ENCODE measurements around the gene TRDN.
"Not testable (repeated sequence)": the region's sequence is repeated elsewhere in the genome, so short reads cannot be mapped to it uniquely, and the experiment has no call there.

TRDN gene

DNA sequence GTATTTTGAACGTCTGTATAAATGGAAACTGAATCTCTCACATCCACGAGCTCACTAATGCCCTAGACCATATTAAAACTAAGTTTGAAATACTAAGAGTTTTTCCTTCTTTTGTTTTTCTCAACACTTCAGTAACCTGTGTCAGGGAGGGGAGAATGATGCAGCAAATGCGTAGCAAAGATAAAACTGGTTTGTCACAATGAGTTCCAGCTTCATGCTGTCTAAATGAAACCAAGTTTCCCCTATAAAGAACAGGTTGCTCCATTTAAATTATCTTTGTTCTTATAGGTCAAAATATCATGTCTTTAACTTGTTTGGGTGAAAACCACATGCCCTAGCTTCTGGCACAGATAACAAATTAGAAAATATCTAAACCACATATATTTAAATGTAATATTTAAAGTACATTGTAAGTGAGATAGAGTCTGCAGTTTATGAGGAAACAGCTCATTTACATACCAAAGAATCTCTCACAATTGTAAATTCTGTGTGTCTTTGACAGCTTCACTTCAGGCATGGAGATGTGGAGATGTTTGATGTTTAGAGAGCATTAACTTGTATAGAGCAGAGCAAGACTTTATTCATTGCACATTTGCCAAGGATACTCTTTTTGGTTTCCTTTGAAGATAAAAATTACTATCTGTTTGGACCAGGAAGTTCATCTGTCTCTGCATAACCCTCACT lies 7.3 kb downstream of the TRDN start:
- no peak for DNase-seq (ENCODE audit: low spot score)

GRCh38 chr6:123625696-123626095 lies 11.1 kb downstream of the TRDN start:
- no peak for DNase-seq (ENCODE audit: low spot score)

GRCh38 chr6:123622780-123623179 lies 14.0 kb downstream of the TRDN start:
- no peak for DNase-seq (ENCODE audit: low spot score)

DNA sequence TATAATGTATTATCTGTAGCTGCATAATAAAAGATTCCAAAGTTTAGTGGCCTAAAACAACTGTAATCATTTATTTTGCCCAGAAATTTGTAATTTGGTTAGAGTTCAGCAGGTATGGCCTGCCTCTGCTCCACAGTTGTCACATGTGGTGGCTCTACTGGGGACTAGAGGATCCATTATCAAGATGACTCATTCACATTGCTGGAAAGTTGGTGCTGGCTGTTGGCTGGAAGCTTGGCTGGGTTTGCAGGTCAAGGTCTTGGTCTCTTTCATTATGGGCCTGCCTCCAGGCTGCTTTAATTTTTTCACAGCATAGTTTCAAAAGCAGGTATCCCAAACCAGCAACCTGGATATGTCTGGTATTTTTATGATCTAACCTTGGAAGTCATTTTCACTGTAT lies 17.6 kb downstream of the TRDN start:
- no peak for DNase-seq (ENCODE audit: low spot score)

- DNase-seq (ENCODE audit: low spot score): no peak
Observed at GRCh38 chr6:123616942-123617341, 19.8 kb downstream of the TRDN start.

DNA sequence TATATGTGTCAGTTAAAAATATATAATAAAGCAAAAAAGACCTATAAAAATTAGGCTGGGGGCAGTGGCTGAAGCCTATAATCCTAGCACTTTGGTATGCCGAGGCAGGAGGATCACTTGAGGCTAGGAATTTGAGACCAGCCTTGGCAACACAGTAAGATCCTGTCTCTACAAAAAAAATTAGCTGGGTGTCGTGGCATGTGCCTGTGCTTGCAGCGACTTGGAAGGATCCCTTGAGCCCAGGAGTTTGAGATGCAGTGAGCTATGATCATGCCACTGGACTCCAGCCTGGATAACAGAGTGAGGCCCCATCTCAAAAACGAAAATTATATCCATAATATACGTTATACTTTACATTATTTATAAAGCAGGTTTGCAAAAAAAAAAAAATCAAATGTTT lies 20.7 kb downstream of the TRDN start:
- no peak for DNase-seq (ENCODE audit: low spot score)

- no peak for DNase-seq (ENCODE audit: low spot score)
Observed at GRCh38 chr6:123610779-123611178, 26.0 kb downstream of the TRDN start.

DNA sequence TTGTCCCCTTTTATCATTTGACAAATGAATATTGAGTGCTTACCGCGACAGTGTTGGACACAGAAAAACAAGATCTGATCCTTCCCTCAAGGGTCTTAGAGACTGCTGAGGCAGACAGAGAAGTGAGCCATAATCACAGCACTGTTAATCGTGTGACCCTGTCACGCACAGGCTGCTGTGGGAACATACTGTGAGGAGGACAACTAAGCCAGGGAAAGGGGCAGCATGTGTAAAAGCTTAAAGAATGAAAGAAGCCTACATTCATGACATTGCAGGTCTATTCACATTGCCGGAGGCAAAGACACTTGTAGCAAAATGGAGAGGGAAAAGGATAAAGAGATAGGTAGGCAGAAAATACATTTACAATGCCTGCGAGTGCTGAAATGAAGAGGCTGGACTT lies 32.7 kb downstream of the TRDN start:
- no peak for DNase-seq (ENCODE audit: low spot score)

DNA sequence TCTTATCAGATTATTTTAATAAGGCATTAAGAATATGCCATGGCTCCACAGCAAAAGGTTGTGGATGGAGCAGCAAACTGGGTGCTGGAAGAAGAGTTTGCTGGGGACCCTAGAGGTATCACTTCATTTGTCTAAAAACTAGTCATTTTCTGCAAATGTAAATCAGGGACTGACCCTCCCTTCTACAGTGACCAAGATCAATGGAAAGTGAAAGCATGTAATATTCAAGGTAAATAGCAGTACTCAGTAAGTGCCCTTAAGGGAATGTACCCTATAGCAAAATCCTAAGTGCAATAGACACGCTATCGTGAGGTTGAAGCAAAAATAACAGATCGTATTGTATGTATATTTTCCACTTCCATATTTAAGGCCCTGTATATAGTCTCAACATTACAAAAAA lies 38.7 kb downstream of the TRDN start:
- DNase-seq (ENCODE audit: low spot score): no peak

GRCh38 chr6:123594776-123595175 lies 42.0 kb downstream of the TRDN start:
- no peak for DNase-seq (ENCODE audit: low spot score)

DNA sequence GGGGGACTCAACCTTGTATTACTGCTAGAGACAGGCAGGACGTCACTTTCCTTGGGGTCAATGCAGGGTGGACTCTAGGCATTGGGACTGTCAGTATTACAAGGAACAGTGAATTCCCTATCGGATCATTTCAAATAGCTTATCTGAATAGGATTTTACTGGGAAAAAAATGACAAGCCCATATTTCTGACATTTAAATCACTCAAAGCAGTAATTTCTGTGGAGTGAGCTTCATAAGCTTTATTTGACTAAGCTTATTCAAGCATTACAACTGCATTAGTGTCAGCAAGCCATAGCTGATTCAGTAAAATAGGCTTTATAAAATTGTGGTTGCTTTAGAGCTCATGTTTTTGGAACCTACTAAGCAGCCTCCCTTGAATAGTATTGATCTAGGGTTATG lies 44.3 kb downstream of the TRDN start:
- DNase-seq (ENCODE audit: low spot score): no peak

- DNase-seq (ENCODE audit: low spot score): no peak
Observed at GRCh38 chr6:123589973-123590372, 46.8 kb downstream of the TRDN start.

DNA sequence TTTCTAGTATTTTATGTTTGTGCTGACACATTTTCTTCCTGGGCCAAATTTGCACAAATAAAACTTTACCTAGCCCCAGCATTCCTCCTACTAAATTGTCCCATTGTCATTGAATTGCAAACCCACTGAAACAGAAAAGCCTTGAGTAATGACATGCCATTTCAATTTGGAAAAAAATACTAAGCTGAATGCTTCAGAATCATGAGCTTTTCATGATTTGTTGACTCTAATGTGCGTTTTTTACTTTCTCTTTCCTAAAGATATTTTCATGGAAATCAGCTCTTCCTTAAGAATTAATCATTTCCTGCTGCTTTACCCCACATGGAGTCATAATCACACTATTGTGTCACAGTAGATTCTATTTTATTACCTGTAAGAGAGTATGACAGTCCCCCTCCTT lies 47.4 kb downstream of the TRDN start:
- DNase-seq (ENCODE audit: low spot score): peak; percentile 43

DNA sequence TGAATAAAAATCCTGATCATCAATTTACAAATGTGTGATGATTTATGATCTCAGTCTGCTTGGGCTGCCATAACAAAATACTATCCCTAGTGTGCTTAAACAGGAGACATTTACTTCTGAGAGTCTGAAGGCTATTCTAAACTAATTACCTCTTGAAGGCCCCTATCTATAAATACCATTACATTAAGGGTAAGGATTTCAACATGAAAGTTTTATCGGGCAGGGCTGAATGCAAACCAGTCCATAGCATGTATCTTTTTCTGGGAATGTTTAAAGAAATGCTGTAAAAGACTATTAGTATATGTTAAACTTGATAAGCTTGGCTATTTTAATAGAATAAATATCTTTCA lies 48.2 kb downstream of the TRDN start:
- no peak for DNase-seq (ENCODE audit: low spot score)

- DNase-seq (ENCODE audit: low spot score): no peak
Observed at GRCh38 chr6:123587838-123588545, 48.8 kb downstream of the TRDN start.

GRCh38 chr6:123587407-123587806 lies 49.3 kb downstream of the TRDN start:
- not testable (repeated sequence) for DNase-seq (ENCODE audit: low spot score)

DNA sequence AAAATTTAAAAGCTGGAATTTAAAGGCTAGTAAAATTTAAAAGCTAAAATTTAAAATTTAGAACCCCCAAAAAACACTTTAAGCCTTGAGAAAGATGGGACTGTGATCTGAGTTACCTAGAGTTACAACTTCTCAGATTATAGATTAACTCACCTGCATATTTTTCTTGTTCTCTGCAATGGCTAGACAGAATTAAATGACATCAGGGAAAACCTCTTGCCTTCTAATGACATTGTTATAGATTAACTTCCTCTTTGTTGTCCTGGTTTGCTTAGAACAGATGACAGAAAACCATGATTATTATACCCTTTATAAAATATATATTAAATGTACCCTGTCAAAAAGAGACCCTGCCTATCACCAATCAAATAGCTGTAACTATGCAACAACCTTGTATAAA lies 56.4 kb downstream of the TRDN start:
- DNase-seq (ENCODE audit: low spot score): peak; percentile 46

- DNase-seq (ENCODE audit: low spot score): no peak
Observed at GRCh38 chr6:123575188-123575587, 61.6 kb downstream of the TRDN start.

DNA sequence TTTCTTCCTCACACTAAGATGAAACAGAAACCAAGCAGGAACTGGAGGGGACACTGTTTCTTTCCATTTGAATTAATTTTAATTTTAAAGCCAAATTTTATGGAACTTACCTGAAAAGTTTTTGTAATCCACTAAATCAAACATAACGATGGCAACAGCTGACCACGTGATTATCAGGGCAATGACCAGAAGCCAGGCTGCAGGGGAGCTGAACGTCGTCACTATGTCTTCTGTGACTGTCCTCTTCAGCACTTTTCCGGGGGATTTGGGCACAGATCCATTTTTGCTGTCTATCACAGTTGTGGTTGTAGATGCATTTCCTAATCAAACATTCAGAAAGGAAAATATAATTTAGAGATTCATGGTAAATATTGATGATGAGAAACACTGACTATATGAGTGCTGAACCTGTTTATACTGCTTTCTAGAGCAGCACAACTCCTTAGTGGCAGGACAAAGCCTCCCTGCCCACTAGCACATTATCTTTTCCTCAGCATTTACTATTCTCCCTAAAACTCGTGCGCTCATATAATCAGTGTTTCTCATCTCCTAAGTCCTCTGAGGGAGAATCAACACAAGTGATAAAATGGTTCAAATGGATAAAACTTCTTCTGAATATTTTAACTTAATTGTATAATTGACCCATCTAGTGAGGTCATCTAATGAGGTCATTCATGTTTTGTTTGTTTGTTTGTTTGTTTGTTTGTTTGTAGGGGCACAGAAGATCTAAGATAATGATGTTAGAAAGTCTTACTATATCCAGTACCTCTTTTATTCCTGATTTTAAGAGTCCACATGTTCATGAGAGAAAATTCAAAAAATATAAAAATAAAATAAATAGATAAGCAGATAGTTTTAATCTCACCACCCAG lies 65.7 kb downstream of the TRDN start:
- DNase-seq (ENCODE audit: low spot score): no peak

- no peak for DNase-seq (ENCODE audit: low spot score)
Observed at GRCh38 chr6:123569575-123569974, 67.2 kb downstream of the TRDN start.

GRCh38 chr6:123565529-123565928 lies 71.2 kb downstream of the TRDN start:
- DNase-seq (ENCODE audit: low spot score): no peak

DNA sequence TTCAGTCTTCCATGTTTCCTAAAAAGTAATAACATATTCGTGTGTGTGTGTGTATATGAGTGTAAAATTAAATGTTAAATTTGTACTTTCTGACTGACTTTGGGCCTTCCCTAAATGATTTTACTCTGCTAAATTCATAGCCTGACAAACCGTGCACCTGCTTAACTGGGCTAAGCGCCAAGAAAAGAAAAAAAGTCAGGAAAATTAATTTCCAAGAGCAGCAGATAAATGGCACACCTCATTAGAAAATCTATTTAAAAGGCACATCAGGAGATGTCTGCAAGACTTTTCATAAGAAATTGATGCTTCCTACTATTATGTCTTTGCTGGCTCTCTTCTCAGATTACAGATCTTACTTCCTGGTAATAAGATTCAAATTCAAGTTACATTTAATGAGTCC lies 72.4 kb downstream of the TRDN start:
- no peak for DNase-seq (ENCODE audit: low spot score)

DNA sequence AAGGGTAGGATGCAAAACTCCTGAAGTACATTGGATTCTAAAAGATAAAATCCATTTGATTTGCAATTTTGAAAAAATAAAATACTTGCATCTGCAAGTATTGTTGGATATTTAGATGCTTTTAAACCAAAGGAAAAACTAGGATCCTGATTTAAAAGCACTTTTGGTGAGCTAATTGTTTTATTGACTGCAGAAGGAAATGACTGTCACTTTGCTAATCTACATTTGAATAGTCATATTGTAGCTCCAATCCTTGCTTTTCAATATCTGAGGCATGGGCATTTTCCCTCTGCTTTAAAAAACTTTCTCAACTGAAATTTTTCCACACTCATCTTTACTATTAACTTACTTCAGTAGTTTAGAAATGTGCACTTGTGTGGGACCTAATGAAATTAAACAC lies 74.1 kb downstream of the TRDN start:
- DNase-seq (ENCODE audit: low spot score): no peak
